Mesodermal cell (in vitro differentiated cells): ENCODE data around the gene WBP11.

ENCODE experiments used
- H3K27ac ChIP-seq: 2 replicates; pipeline ENCODE4 v1.7.0; 2013; ENCODE audit warnings: mild to moderate bottlenecking, low read depth, low read length, moderate library complexity; ENCODE audit not compliant: severe bottlenecking
- H3K36me3 ChIP-seq: 2 replicates; pipeline ENCODE4 v1.7.1; 2013; ENCODE audit warnings: mild to moderate bottlenecking, low read length, moderate library complexity; ENCODE audit not compliant: control insufficient read depth, insufficient read depth
- H3K4me1 ChIP-seq: one replicate; pipeline ENCODE4 v1.7.1; 2013; ENCODE audit warnings: mild to moderate bottlenecking, low read length; ENCODE audit not compliant: insufficient read depth, control insufficient read depth, poor library complexity, severe bottlenecking
- H3K4me3 ChIP-seq: 2 replicates; pipeline ENCODE4 v1.7.0; 2013; ENCODE audit warnings: low read length, control low read depth, mild to moderate bottlenecking; ENCODE audit not compliant: insufficient read depth, poor library complexity, severe bottlenecking; ENCODE audit errors: extremely low read depth
- H3K9me3 ChIP-seq: 2 replicates; pipeline ENCODE4 v1.7.1; 2013; ENCODE audit warnings: mild to moderate bottlenecking, low read length, moderate library complexity; ENCODE audit not compliant: control insufficient read depth
- WGBS, 2 experiments: methylation state at CpG; one replicate each; pipeline ENCODE4 v1.1.5; 2013; ENCODE audit warnings: missing lambda C conversion rate in 2 of 2; ENCODE audit not compliant: insufficient coverage in 2 of 2; 5-methylcytosine and 5-hydroxymethylcytosine counted together

Gene WBP11

DNA sequence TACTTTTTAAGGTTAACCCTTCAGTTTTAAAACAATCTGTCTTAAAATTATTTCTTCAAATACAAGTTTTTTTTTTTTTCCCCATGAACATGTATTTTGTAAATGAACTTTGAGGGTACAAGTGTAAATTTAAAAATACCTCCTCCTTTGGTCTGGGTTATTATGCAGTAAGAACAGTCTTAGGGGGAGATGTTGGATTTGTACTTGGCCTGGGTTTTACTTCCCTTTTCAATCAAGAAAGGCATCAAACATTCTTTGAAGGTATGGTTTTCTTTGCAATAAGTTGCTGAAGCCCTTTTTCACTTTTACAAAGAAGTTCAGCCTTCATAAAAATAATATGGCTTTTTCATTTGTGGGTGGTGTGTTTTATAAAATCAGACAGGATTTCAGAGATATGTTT, 20.5 kb downstream of the WBP11 start:
- Histone ChIP-seq H3K9me3 (no peaks in the 10 kb centered on the region), H3K4me1 (peaks cover 4% of the 10 kb centered on the region), H3K27ac (no peak overlapping the region), H3K4me3 (no peak overlapping the region), H3K36me3 (peaks cover 26% of the 10 kb centered on the region)

DNA sequence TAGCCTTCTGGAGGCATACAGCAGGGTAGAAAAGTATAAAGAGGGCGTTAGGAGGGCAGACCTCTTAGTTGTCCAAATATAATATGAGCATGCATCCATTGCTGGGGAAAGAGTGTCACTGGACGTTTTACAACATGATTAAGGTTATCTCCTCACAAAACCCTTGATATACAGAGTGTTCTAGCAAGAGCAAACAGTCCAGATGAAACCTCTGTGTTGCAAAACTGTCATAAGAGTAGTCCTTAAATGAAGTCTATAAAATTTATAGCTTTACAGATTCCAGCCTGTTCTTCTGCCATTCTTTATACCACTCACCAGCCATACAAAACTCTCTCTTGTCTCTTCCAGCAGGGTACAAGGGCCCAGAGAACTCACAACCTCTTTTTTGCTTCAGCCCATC, 21.7 kb downstream of the WBP11 start:
- Histone ChIP-seq H3K36me3 (peaks cover 17% of the 10 kb centered on the region), H3K27ac (no peak overlapping the region), H3K4me1 (peaks cover 14% of the 10 kb centered on the region), H3K9me3 (no peaks in the 10 kb centered on the region), H3K4me3 (no peak overlapping the region)
- WGBS, 2 experiments, result 87% methylated on average over 2 of the region's 2 CpGs; no CpG with 5 or more reads in 1 of the 2 experiments

DNA sequence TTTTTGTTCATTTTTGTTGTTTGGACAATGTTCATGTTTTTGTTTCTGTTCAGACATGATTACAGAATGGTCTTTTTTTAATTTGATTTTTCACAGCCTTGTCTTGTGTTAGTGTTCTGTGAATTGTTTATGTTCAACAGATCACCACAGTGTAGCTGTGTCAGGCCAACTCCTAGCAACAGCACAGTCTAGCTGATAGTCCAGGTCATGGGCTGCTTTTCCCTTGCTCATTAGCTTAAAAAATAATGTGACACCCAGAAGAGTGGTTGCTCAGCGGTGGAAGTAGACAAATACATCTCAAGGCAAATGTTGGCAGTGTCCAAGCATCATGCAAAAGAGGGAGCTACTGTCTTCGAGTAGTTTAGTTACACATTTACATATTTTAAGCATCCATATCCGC, 22.4 kb downstream of the WBP11 start:
- H3K4me1 ChIP-seq, result peaks cover 19% of the 10 kb centered on the region
- no peak overlapping the region for H3K4me3 ChIP-seq
- 70 to 90% methylated on average over 1 to 2 of the region's 3 CpGs for WGBS, 2 experiments
- H3K27ac ChIP-seq, result no peak overlapping the region
- peaks cover 15% of the 10 kb centered on the region for H3K36me3 ChIP-seq
- H3K9me3 ChIP-seq, result no peaks in the 10 kb centered on the region

DNA sequence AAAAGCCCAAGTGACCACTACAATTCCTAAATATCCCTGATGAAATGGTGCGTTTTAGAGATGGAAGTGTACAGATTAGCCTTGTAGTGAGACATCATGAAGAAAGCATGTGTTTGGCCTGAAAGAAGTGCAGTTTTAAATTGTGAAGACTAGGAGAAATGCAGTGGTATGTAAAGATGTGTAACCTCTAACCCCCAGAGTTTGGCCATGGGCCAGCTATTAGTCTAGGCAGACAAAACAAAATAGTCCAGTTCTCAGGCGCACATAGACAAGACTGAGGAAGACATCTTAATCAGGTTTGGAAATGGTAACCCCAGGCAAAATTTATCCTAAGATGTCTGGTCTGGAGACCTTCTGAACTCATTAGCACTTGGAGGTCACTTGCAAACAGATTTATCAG, 23.4 kb downstream of the WBP11 start:
- Histone ChIP-seq H3K4me1 (peaks cover 20% of the 10 kb centered on the region), H3K36me3 (peaks cover 6% of the 10 kb centered on the region), H3K27ac (no peak overlapping the region), H3K9me3 (no peaks in the 10 kb centered on the region), H3K4me3 (no peak overlapping the region)
- 90 to 100% methylated on average over 1 to 2 of the region's 2 CpGs for WGBS, 2 experiments

DNA sequence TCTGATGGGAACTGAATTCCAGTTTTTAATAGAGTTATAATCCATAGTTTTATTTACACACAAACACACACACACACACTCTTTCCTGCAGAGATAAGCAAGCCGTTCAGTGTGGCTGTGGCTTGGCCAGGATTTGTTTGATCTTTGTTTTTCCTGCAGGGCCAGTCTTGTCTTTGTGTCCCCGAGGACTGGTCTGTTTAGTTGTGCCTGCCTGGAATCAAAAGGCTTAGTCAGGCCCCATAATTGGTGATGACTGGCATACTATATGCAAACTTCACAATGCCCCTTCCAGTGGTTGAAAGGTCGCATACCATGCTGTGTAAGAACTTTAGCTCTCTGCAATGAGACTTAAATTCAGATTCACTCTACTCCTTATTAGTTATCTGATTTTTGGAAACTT, 26.0 kb downstream of the WBP11 start:
- Histone ChIP-seq H3K27ac (peak overlapping the region; percentile 77), H3K4me3 (no peak overlapping the region), H3K4me1 (peaks cover 20% of the 10 kb centered on the region), H3K36me3 (no peaks in the 10 kb centered on the region), H3K9me3 (no peaks in the 10 kb centered on the region)
- WGBS, 2 experiments, result 29% methylated on average over 3 of the region's 3 CpGs; no CpG with 5 or more reads in 1 of the 2 experiments

DNA sequence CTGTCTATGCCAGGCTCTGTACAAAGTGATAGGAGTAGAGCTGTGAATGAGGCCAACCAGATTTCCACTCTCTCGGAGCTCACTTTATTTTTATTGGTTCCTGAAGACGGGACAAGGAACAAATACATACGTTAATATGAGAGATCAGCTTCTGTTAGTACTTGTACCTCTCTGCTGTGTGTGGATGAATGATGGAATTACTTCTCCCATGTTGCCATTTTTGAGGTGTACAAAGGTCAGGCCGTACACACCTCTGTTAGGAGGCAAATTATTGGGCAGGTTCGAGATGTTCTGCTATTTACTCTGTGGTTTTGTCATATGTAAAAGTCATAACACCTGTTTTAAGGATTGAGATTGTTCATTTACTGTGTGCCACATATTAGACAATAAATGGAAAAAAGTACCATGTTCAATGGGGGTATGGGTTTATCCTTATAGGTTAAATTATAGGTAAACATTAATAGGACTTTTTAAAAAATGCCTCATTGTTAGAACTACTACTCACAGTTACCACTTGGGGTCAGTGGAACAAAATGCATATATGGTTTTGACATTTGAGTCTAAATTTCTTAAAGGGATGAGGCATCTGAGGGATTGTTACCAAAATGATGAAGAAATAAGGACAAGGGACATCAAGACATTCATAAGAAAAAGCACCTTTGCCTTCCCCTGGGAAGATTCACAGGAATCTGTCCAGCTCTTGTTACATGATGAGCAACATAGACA, 26.9 kb downstream of the WBP11 start:
- H3K36me3 ChIP-seq, result no peaks in the 10 kb centered on the region
- H3K4me3 ChIP-seq, result peak overlapping the region; percentile 73
- peak overlapping the region; percentile 77 for H3K27ac ChIP-seq
- H3K9me3 ChIP-seq, result no peaks in the 10 kb centered on the region
- 87 to 100% methylated on average over 4 to 5 of the region's 5 CpGs for whole genome bisulfite sequencing, 2 experiments
- H3K4me1 ChIP-seq, result peaks cover 20% of the 10 kb centered on the region

DNA sequence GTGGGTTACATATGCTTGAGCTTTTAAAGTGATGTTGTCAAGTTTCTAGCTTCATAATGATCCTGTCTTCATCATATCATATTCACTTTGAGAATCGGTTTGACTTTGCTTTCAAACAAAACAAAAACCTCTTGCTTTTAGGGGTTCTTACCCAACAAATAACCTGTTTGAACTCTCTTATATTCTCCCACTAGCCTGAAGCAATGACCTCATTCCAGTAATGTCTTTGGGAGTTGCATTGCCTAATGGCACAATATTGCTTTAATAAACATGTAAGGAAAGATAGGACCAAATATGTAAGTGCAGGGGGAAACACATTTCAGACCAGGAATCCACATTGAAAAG, 27.7 kb downstream of the WBP11 start:
- 56% methylated on average over 1 of the region's 1 CpG; no CpG with 5 or more reads in 1 of the 2 experiments for WGBS, 2 experiments
- no peaks in the 10 kb centered on the region for H3K36me3 ChIP-seq
- peak overlapping the region; percentile 73 for H3K4me3 ChIP-seq
- H3K27ac ChIP-seq, result peak overlapping the region; percentile 58
- H3K9me3 ChIP-seq, result no peaks in the 10 kb centered on the region
- peaks cover 20% of the 10 kb centered on the region for H3K4me1 ChIP-seq

DNA sequence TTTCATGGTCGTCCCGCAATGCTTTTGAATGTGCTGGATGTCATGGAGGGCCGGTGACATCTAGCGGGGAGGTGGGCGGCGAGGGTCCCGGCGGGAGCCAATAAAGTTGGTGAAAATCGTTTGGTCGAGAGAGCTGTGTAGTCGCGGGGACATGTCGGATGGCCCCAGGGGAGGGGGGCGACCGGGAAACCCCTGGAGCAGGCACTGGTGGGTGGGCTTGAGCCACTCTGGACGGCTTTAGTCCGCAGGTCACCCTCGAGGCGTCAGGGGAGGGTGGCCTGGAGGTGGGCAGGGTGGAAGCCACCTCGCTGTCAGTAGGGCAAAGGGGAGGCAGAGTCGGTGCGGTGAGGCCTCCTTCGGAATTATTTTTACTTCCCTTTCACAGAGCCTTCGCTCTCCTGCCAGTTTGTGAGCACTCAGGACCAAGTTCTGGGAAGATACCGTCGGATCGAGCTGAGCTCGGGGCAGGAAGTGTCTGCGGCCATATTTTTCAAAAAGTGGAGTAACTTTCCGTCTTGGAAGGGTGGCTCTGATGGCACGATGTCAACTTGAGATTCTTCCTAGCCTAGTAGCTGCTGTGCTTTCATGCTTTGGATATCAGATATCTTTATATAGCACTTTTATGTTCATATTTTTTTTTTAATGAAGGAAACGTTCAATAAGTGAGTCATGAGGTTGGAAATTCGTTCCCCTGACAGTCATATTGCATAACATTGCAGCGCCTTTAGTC, 28.2 kb downstream of the WBP11 start:
- peaks cover 20% of the 10 kb centered on the region for H3K4me1 ChIP-seq
- no peaks in the 10 kb centered on the region for H3K9me3 ChIP-seq
- 36 to 37% methylated on average over 16 to 29 of the region's 34 CpGs for WGBS, 2 experiments
- H3K36me3 ChIP-seq, result no peaks in the 10 kb centered on the region
- peak overlapping the region; percentile 73 for H3K4me3 ChIP-seq
- peak overlapping the region; percentile 58 for H3K27ac ChIP-seq

DNA sequence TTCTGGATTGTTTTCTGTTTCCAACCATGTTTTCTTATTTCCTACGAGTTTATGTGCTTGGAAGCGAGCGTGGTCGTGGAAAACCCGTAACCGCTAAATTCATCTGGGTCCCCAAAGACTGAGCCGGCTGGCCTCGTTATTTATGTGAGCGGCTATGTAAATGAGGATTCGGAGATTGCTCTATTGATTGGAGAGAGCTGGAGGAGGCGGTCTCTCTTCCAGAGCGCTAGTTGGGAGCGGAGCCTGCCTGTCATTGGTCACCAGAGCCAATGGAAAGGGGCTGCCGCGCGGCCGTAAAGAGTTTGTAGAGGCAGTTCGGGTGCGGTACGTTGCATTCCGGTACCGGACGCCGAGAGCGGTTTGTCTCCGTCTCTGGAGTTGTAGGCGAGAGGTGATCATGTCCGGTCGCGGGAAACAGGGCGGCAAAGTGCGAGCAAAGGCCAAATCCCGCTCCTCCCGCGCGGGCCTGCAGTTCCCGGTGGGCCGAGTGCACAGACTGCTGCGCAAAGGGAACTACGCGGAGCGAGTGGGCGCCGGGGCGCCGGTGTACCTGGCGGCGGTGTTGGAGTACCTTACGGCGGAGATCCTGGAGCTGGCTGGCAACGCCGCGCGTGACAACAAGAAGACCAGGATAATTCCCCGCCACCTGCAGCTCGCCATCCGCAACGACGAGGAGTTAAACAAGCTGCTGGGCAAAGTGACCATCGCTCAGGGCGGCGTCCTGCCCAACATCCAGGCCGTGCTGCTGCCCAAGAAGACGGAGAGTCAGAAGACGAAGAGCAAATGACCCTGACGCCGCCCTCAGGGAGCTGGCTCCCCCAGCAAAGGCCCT, 29.0 kb downstream of the WBP11 start:
- peak overlapping the region; percentile 73 for H3K4me3 ChIP-seq
- 33 to 43% methylated on average over 63 to 66 of the region's 67 CpGs for whole genome bisulfite sequencing, 2 experiments

DNA sequence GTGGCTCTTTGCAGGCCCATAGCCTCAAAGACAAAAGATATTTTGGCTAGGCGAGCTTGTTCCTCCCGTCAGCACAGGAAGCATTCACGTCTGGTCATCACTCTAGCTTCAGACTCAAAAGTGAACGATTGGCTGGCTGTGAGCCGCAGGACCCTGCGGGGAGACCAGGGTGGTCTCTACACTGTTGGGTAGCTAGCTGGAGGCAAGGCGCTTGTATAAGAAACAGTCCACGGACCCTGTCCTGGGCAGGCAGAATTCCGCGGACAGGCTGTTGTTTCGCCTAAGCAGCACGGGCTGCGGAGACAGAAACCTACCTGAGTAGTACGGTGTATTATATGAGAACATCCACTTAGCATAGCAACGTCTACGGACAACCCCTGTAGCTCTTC, 29.6 kb downstream of the WBP11 start:
- Histone ChIP-seq H3K4me3 (peak overlapping the region; percentile 73), H3K9me3 (no peaks in the 10 kb centered on the region), H3K27ac (peak overlapping the region; percentile 63), H3K4me1 (peaks cover 20% of the 10 kb centered on the region), H3K36me3 (no peaks in the 10 kb centered on the region)
- WGBS, 2 experiments, result 47 to 74% methylated on average over 15 of the region's 16 CpGs

More for the DNA sequence above, 29.0 kb downstream of the WBP11 start:
- no peaks in the 10 kb centered on the region for H3K9me3 ChIP-seq
- peaks cover 20% of the 10 kb centered on the region for H3K4me1 ChIP-seq
- H3K27ac ChIP-seq, result peak overlapping the region; percentile 63
- no peaks in the 10 kb centered on the region for H3K36me3 ChIP-seq
